Naive B cell (primary cell): ENCODE data around the gene NPR2. TPM values are rescaled to one million over a fixed set of nuclear protein-coding genes. Genes with fewer than 3 reads are reported as not detected.

Experiments
- ATAC-seq, 2 donors: fragments of 150-1000 bp; cut with Tn5 transposase; 2 replicates each; pipeline ENCODE4 v1.10.0; 2021; ENCODE audit warnings: low read depth in 2 of 2, mild to moderate bottlenecking in 2 of 2, moderate library complexity in 2 of 2
- DNase-seq: peaks from one replicate; pipeline ENCODE4 v3.0.0; 2022
- H3K27ac Mint-ChIP-seq, 6 donors: one replicate each; pipeline ENCODE4 v1.8.0; 2020 to 2022; ENCODE audit warnings: mild to moderate bottlenecking in 6 of 6, mixed read lengths in 6 of 6, moderate library complexity in 5 of 6, inconsistent platforms in 2 of 6
- H3K27me3 Mint-ChIP-seq, 3 donors: one replicate each; pipeline ENCODE4 v1.8.0; 2021 to 2022; ENCODE audit warnings: mixed read lengths in 3 of 3, mild to moderate bottlenecking in 1 of 3
- H3K36me3 Mint-ChIP-seq, 2 donors: one replicate each; pipeline ENCODE4 v1.8.0; 2020 to 2022; ENCODE audit warnings: mixed read lengths in 2 of 2, inconsistent platforms in 1 of 2, mild to moderate bottlenecking in 1 of 2
- H3K4me1 Mint-ChIP-seq, 3 donors: one replicate each; pipeline ENCODE4 v1.8.0; 2020 to 2022; ENCODE audit warnings: mixed read lengths in 3 of 3, inconsistent platforms in 1 of 3, mild to moderate bottlenecking in 1 of 3, moderate library complexity in 1 of 3
- H3K4me3 Mint-ChIP-seq, 8 donors: one replicate each; pipeline ENCODE4 v1.8.0; 2020 to 2022; ENCODE audit warnings: mild to moderate bottlenecking in 8 of 8, mixed read lengths in 8 of 8, moderate library complexity in 8 of 8, inconsistent platforms in 2 of 8
- H3K9me3 Mint-ChIP-seq, 7 donors: one replicate each; pipeline ENCODE4 v1.8.0; 2020 to 2022; ENCODE audit warnings: mixed read lengths in 7 of 7, mild to moderate bottlenecking in 5 of 7, inconsistent platforms in 2 of 7, moderate library complexity in 1 of 7
- polyA plus RNA-seq, 6 donors: library from polyadenylated mRNA; unstranded; fragments of 300-500 nt; fragmentation: Illumina TruSeq; gene quantifications; one replicate each; pipeline ENCODE4 v1.2.3, GENCODE V29; 2021; ENCODE audit warnings: low read depth in 6 of 6

The NPR2 gene
- polyA plus RNA-seq, 6 donors from 2014 or later: 0.70 to 1.4 (median 0.72) TPM; not detected in 3

- Mint-ChIP-seq H3K4me1 (peaks cover 56 to 64% (median 60%) of the 10 kb centered on the region in 3 donors), H3K9me3 (no peaks in the 10 kb centered on the region)
These were observed 41.4 kb downstream of the NPR2 start for GRCh38 chr9:35832814-35833213.

DNA sequence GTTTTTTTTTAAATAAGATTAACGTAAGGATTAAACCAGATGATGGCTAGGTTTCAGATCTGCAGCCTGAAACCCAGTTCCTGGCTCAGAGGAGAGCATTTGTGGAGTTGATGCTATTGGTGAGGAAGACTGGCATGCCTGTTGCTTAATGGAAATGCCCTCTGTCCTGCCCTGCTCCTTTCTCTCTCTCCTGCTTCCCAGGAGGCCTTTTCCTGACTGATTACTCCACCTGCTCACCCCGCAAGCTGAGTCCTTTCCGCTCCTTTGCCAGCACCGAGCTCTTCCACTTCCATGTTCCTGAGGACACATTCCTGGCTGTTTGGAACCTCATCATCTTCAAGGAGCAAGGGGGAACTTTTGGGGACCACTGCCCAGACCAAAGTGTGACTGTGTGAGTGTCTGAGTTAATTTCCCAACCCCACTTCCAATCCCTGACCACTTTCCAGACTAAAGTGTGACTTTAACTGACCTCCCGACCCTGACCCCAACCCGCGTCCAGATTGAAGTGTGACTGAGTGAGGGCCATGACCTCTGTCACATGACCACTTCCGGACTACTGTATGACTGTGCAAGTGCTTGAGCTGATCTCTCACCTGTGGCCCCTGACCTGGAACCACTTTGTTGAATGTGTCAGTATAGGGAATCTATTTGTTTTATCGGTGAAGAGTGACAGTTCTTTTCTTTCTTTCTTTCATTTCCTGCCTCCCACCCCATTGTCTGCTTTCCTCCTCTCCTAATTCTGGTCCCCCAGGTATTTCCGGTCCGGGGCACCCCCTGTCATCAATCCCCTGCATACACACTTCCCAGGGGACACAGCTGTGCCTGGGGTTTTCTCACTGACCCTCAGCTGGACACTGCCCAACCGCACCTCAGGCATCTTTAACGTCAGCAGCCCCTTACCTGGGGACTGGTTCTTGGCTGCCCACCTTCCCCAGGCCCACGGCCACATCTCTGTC lies 43.1 kb downstream of the NPR2 start:
- no peaks in the 10 kb centered on the region for H3K36me3 Mint-ChIP-seq
- peaks cover 53 to 58% (median 57%) of the 10 kb centered on the region in 3 donors for H3K4me1 Mint-ChIP-seq
- peak overlapping the region in 4 of 6 donors; percentile 55 to 89 (median 82) for H3K27ac Mint-ChIP-seq
- H3K9me3 Mint-ChIP-seq: no peaks in the 10 kb centered on the region
- ATAC-seq (no peak), DNase-seq (no peak)
- no peaks in the 10 kb centered on the region for H3K27me3 Mint-ChIP-seq
- H3K4me3 Mint-ChIP-seq: peak overlapping the region in 7 of 8 donors; percentile 3 to 75 (median 41)

More at GRCh38 chr9:35832814-35833213, 41.4 kb downstream of the NPR2 start:
- no peak for DNase-seq
- Mint-ChIP-seq H3K27me3 (no peaks in the 10 kb centered on the region), H3K36me3 (no peaks in the 10 kb centered on the region), H3K4me3 (peak overlapping the region in 1 of 8 donors; percentile 59), H3K27ac (peak overlapping the region in 4 of 6 donors; percentile 20 to 89 (median 84))
- no peak for ATAC-seq

DNA sequence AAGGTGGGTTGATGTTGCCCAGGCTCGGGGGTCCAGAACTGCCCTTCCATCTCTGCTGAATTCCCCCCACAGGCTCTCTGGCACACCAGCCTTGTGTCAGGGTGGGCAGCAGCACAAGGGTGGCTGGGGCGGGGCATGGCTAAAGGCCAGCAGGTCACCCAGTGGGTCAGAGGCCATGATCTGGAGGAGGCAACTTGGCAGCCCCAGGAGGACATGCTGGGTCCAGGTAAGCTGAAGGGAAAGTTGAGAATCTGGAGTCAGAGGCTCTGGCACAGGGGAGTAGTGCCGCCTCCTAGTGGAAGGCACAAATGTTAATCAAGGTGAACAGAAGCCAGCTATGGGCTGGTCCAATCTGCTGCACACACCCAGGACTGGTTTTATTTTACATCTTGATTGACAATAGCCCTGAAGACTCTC lies 43.8 kb downstream of the NPR2 start:
- peaks cover 0 to 2% (median 0%) of the 10 kb centered on the region in 7 donors for H3K9me3 Mint-ChIP-seq
- peak overlapping the region in 3 of 8 donors; percentile 30 to 72 (median 31) for H3K4me3 Mint-ChIP-seq
- H3K36me3 Mint-ChIP-seq: no peaks in the 10 kb centered on the region
- no peak for DNase-seq
- peak overlapping the region in 1 of 6 donors; percentile 80 for H3K27ac Mint-ChIP-seq
- H3K27me3 Mint-ChIP-seq: peaks cover 0 to 5% (median 0%) of the 10 kb centered on the region in 3 donors
- ATAC-seq: no peak
- H3K4me1 Mint-ChIP-seq: peaks cover 52 to 57% (median 56%) of the 10 kb centered on the region in 3 donors

DNA sequence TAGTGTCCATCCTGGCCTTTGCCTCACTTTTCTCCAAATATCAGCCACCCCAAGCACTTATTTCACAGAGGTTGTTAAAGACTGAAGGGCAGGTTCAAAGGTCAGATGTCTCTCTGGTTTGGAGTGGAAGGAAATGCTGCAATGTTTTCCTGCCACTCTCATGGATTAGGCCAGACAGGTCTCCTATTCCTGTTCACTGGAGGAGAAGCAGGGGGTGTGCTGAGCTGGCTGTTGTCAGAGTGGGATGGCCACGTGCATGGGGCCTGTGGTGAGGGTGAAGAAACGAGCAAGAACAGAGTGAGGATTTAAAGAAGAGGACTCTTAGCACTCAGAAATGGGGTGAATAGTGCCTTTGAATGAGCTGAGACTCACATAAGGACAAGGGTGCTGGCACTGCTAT lies 44.4 kb downstream of the NPR2 start:
- Mint-ChIP-seq H3K4me3 (peak overlapping the region in 1 of 8 donors; percentile 31), H3K27ac (no peak overlapping the region)

DNA sequence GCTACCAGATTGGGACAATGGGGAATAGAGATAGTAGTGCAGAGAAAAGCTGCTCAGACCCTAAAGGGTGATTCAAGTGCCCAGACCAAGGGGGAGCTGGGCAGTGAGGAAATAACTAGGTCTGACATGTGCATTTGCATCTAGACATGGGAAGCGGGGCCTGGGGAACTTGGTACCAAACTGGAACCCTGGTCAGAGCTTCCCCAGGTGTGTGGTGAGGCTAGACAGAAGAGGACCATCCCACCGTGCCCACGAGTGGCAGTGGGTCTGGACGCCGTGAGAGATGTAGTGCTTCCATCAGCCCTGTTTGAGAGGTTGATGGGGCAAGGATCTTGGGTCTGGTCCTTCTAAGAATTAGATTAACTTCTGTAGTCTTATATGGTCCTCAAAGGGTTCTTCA lies 45.2 kb downstream of the NPR2 start:
- H3K4me1 Mint-ChIP-seq: peaks cover 54 to 57% (median 55%) of the 10 kb centered on the region in 3 donors
- peak overlapping the region in 1 of 6 donors; percentile 33 for H3K27ac Mint-ChIP-seq
- no peak for DNase-seq
- H3K36me3 Mint-ChIP-seq: no peaks in the 10 kb centered on the region
- no peak overlapping the region for H3K4me3 Mint-ChIP-seq
- peaks cover 0 to 2% (median 0%) of the 10 kb centered on the region in 7 donors for H3K9me3 Mint-ChIP-seq
- ATAC-seq: no peak
- peaks cover 0 to 5% (median 0%) of the 10 kb centered on the region in 3 donors for H3K27me3 Mint-ChIP-seq

More for the DNA sequence above, 44.4 kb downstream of the NPR2 start:
- H3K9me3 Mint-ChIP-seq: peaks cover 0 to 2% (median 0%) of the 10 kb centered on the region in 7 donors
- H3K27me3 Mint-ChIP-seq: peaks cover 0 to 5% (median 0%) of the 10 kb centered on the region in 3 donors
- DNase-seq (no peak), ATAC-seq (no peak)
- no peaks in the 10 kb centered on the region for H3K36me3 Mint-ChIP-seq
- peaks cover 53 to 57% (median 56%) of the 10 kb centered on the region in 3 donors for H3K4me1 Mint-ChIP-seq

GRCh38 chr9:35839926-35840325 lies 48.5 kb downstream of the NPR2 start:
- DNase-seq (peak; percentile 40), ATAC-seq (peak; percentile 64 to 71)
- Mint-ChIP-seq H3K4me1 (peaks cover 53 to 61% (median 60%) of the 10 kb centered on the region in 3 donors), H3K27ac (peak overlapping the region in 2 of 6 donors; percentile 59 to 81), H3K36me3 (no peaks in the 10 kb centered on the region), H3K27me3 (peaks cover 0 to 5% (median 0%) of the 10 kb centered on the region in 3 donors), H3K9me3 (peaks cover 0 to 2% (median 0%) of the 10 kb centered on the region in 7 donors), H3K4me3 (no peak overlapping the region)

DNA sequence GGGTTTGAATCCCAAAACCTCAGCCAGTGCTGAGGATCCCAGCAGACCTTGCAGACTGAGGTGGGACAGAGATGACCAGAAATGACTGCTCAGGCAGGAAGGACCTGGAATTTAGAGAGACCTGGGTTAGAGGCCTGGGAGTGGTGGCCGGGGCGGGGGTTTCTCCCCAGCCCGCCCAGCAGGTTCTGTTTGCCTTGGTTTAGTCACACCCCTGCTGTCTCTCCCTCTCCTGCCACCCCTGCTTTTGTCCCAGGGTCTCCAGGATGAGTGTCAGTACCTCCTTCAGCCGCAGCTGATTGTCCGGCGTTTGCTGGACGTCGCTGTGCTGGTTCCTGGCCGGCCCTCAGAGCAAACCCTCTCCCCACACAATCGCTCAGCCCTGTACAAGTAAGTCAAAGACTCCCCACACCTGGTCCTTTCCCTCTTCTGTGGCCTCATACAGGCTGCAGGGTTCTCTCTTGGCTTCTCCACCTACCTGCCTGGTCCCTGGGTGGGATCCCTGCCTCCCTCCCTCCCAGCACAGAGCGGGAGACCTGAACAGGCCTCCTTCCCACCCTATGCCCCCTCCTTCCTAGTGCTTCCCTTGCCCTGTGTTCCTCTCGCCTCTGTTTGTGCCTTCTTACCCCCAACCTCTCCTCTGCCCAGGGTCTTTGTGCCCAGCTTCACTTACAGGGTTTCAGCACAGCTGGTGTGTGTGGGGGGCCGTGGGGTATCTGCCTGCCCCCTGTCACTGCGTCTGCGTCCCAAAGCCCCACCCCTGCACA lies 49.7 kb downstream of the NPR2 start:
- H3K4me3 Mint-ChIP-seq: no peak overlapping the region
- H3K27ac Mint-ChIP-seq: peak overlapping the region in 3 of 6 donors; percentile 29 to 72 (median 37)
- H3K27me3 Mint-ChIP-seq: peaks cover 0 to 5% (median 0%) of the 10 kb centered on the region in 3 donors
- peaks cover 60 to 64% (median 62%) of the 10 kb centered on the region in 3 donors for H3K4me1 Mint-ChIP-seq
- H3K36me3 Mint-ChIP-seq: no peaks in the 10 kb centered on the region
- no peak for DNase-seq
- peaks cover 0 to 2% (median 0%) of the 10 kb centered on the region in 7 donors for H3K9me3 Mint-ChIP-seq
- ATAC-seq: no peak

DNA sequence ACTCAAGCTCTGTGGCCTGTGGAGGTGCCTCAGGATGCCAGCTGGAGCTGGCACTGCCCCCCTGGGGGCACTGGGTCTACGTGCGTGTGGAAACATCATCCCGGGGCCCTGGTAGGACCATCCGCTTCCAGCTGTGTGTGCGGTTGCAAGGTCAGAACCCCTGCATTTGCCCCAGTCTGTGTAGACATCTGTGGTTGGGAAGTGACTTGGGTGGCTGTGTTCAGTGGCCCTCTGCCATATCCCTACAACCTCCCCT lies 50.2 kb downstream of the NPR2 start:
- no peak for ATAC-seq
- Mint-ChIP-seq H3K9me3 (peaks cover 0 to 2% (median 0%) of the 10 kb centered on the region in 7 donors), H3K36me3 (no peaks in the 10 kb centered on the region)

GRCh38 chr9:35842020-35842745 lies 50.8 kb downstream of the NPR2 start:
- peaks cover 0 to 2% (median 0%) of the 10 kb centered on the region in 7 donors for H3K9me3 Mint-ChIP-seq
- H3K4me3 Mint-ChIP-seq: peak overlapping the region in 1 of 8 donors; percentile 40
- ATAC-seq (no peak), DNase-seq (no peak)
- no peaks in the 10 kb centered on the region for H3K36me3 Mint-ChIP-seq
- peaks cover 0 to 5% (median 0%) of the 10 kb centered on the region in 3 donors for H3K27me3 Mint-ChIP-seq
- H3K27ac Mint-ChIP-seq: peak overlapping the region in 1 of 6 donors; percentile 64
- peaks cover 61 to 72% (median 62%) of the 10 kb centered on the region in 3 donors for H3K4me1 Mint-ChIP-seq

More for the DNA sequence above, 50.2 kb downstream of the NPR2 start:
- Mint-ChIP-seq H3K27ac (no peak overlapping the region), H3K4me3 (no peak overlapping the region), H3K27me3 (peaks cover 0 to 5% (median 0%) of the 10 kb centered on the region in 3 donors), H3K4me1 (peaks cover 58 to 66% (median 61%) of the 10 kb centered on the region in 3 donors)
- DNase-seq: no peak

DNA sequence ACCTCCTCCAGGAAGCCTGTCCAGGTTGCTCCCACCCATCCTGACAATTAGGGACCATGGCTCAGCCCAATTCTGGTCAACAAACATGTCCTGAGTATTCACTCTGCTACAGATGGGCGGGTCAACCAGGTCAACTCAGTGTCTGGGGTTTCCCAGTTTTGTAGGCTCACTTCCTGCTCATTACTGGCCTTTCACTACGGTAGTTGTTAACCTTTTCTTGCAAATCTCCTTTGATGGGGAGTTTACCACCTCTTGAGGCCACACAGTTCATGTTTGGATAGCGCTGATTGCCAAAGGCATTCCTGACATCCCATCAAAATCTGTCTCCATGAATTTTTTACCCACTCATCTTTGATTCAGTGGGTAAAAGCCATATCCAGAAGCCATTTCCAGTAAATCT lies 51.4 kb downstream of the NPR2 start:
- no peak for ATAC-seq
- Mint-ChIP-seq H3K36me3 (no peaks in the 10 kb centered on the region), H3K4me3 (no peak overlapping the region)

DNA sequence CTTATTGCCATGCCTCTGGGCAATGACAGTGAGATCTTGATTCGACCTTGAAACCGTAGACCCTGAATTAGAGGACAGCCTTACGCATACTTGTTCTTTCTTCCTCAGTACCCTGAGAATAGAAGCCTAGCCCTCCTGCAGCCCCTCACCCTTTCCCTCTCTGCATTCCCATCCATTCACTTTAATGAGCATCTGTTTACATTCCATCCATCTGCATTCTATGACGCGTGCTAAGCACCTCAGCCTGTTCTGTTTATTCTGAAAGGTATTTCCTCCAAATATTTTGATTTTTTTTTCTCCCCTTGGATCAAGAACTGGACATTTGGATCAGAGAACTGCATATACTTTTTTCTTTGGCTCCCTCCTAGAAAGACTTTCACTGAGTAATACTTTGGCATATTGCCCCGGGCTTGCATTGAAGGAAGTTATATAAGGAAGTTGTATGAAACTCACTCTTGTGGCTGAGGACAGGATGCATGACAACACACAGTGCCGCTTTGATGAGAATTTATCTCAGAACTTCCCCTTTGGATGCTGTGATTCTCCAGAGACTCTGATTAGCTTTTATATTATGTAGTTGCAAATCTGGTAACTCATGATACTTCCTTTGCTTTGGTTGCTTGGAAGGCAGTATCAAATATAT lies 53.4 kb downstream of the NPR2 start:
- H3K4me3 Mint-ChIP-seq: peak overlapping the region in 7 of 8 donors; percentile 2 to 68 (median 36)
- H3K36me3 Mint-ChIP-seq: no peaks in the 10 kb centered on the region
- H3K9me3 Mint-ChIP-seq: peaks cover 0 to 2% (median 0%) of the 10 kb centered on the region in 7 donors
- peaks cover 0 to 4% (median 0%) of the 10 kb centered on the region in 3 donors for H3K27me3 Mint-ChIP-seq
- ATAC-seq (peak; percentile 89 to 90), DNase-seq (peak; percentile 81)
- H3K4me1 Mint-ChIP-seq: peaks cover 65 to 86% (median 75%) of the 10 kb centered on the region in 3 donors
- H3K27ac Mint-ChIP-seq: peak overlapping the region in 5 of 6 donors; percentile 7 to 70 (median 44)

More for the DNA sequence above, 51.4 kb downstream of the NPR2 start:
- Mint-ChIP-seq H3K27ac (peak overlapping the region in 2 of 6 donors; percentile 62 to 64), H3K9me3 (peaks cover 0 to 2% (median 0%) of the 10 kb centered on the region in 7 donors), H3K27me3 (peaks cover 0 to 5% (median 0%) of the 10 kb centered on the region in 3 donors), H3K4me1 (peaks cover 67 to 78% (median 68%) of the 10 kb centered on the region in 3 donors)
- DNase-seq: no peak
